GM23248 (cell line): ENCODE measurements around the gene GLP1R.

Experiments used
- EZH2 ChIP-seq: fragments of 200-600 bp; sonication (generic); IDR thresholded peaks from 2 replicates; pipeline ENCODE4 v1.6.1; 2018; ENCODE audit warnings: antibody characterized with exemption, mild to moderate bottlenecking; ENCODE audit not compliant: insufficient read depth, poor library complexity, severe bottlenecking
- EZH2phosphoT487 ChIP-seq: fragments of 200-600 bp; sonication (generic); IDR thresholded peaks from 2 replicates; pipeline ENCODE4 v1.6.1; 2018; ENCODE audit warnings: antibody characterized with exemption, moderate library complexity, mild to moderate bottlenecking, low read depth; ENCODE audit not compliant: insufficient read depth

- TF ChIP-seq EZH2 (no peak), EZH2phosphoT487 (no peak)
Observed at GRCh38 chr6:39040080-39040673, 8.4 kb upstream of the GLP1R start.
